ENCODE measurements around the gene ZNF234. TPM values are rescaled to one million over a fixed set of nuclear protein-coding genes. Genes with fewer than 3 reads are reported as not detected.
"Not testable (repeated sequence)": the region's sequence is repeated elsewhere in the genome, so short reads cannot be mapped to it uniquely, and the experiment has no call there.

ZNF234 gene
- total RNA-seq, 1 experiment from 2014 or later = 7.0 TPM

DNA sequence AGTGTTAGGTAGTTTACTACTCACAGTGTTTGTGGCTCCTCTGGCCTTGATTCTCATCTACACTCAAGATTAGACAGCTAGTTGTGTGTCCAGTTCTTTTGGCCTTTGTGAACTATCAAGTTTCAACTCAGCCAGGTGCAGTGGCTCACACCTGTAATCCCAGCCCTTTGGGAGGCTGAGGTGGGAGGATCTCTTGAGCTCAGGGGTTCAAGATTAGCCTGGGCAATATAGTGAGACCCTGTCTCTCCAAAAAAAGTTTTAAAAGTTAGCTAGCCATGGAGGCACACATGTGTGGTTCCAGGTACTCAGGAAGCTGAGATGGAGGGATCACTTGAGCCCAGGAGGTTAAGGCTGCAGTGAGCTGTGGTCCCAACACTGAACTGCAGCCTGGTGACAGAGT is 39.6 kb downstream of the ZNF234 start:
- DNase-seq (ENCODE audit: low read depth) = no peak

DNA sequence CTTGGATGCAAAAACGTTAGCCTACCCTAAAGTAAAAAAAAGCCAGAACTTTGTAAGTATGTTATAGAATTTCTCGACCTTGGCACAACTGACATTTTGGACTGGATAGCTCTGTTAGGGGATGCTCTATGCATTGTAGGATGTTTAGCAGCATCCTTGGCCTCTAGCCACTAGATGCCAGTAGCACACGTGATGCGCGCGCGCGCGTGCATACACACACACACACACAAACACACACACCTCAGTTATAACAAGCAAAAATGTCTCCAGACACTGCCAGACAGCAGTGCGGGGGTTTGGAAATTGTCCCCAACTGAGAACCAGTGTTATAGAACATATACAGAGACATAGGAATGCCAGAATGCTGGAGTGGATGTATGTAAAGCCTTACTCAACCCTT is 40.8 kb downstream of the ZNF234 start:
- DNase-seq (ENCODE audit: low read depth) = no peak

DNA sequence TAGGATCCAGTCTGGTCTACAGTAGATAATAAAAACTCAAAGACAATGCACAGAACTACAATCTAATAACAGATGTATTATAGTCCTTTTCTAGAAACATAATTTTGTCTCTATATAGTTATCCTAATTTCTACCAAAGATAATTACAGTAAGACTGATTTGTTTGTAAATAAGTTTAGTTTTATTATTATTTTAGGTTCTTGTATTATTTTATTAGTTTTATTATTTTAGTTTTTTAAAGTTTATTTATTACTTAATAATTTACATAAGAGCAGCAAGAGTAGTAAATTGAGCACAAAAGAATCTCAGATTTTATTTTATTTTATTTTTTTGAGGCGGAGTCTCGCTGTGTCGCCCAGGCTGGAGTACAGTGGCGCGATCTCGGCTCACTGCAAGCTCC is 48.7 kb downstream of the ZNF234 start:
- no peak for DNase-seq (ENCODE audit: low read depth)

DNA sequence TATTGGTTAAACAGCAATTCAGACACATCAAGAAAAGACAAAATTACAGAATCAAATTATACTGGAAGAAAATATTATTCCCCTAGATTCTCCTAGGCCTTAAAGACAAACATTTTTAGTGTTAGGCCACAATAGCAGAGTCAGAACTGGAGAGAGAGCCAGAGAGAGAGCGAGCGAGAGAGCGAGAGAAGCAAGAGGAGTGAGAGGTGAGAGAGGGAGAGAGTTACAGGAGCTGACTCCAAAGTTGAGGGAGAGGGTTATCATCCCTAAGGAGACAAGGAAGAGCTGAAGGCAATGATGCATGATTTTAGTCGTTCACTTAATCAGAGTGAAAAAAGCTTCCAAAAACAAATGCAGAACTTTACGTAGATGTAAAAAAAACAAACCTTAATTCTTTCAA is 50.8 kb downstream of the ZNF234 start:
- no peak for DNase-seq (ENCODE audit: low read depth)

DNA sequence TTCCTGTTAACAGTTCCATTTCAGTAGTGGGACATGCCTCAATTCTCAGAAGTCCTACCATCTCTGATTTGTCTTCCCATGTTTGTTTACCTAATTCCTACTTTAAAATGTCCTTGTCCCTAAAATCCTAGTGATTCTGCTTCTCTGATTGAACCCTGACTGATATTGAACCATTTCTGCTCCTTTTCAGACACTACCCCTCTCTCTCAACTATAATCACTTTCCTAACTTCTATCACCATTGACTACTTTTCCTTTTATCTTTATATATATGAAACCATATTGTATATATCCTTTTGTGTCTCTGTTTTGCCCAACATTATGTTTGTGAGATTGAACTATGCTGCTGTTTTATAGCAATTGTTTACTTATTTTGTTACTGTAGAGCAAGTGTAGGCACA is 55.4 kb downstream of the ZNF234 start:
- no peak for DNase-seq (ENCODE audit: low read depth)

DNA sequence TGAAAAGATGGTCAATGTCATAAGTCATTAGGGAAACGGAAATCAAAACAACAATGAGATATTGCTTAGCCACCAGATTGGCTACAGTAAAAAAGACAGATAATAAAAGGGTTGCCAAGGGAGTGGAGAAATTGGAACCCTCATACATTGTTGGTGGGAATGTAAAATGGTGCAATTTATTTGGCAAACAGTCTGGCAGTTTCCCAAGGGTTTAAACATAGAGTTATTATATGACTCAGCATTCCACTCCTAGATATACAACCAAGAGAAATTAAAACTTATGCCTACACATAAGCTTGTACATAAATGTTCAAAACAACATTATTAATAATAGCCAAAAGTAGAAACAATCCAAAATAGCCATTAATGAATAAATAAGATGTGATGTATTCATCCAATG is 61.1 kb downstream of the ZNF234 start:
- DNase-seq (ENCODE audit: low read depth) = peak; percentile 5

DNA sequence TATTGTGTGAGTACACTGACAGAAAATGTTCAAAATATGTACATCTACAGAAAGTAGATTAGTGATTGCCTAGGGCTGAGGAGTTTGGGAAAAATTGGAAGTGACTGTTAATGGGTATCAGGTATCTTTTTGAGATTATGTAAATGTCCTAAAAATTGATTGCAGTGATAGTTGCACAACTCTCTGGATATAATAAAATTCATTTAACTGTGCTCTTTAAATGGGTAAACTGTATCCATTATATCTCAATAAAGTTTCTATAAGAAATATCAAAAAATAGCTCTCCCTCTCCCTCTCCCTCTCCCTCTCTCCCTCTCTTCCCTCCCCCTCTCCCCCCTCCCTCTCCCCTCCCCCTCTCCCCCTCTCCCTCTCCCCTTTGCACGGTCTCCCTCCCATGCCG is 61.6 kb downstream of the ZNF234 start:
- no peak for DNase-seq (ENCODE audit: low read depth)

DNA sequence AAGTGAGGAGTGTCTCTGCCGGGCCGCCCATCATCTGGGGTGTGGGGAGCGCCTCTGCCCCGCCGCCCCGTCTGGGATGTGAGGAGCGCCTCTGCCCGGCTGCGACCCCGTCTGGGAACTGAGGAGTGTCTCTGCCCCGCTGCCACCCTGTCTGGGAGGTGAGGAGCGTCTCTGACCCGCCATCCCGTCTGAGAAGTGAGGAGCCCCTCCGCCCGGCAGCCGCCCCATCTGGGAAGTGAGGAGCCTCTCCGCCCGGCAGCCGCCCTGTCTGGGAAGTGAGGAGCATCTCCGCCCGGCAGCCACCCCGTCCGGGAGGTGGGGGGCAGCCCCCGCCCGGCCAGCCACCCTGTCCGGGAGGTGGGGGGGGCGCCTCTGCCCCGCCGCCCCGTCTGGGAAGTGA is 62.5 kb downstream of the ZNF234 start:
- DNase-seq (ENCODE audit: low read depth) = not testable (repeated sequence)

DNA sequence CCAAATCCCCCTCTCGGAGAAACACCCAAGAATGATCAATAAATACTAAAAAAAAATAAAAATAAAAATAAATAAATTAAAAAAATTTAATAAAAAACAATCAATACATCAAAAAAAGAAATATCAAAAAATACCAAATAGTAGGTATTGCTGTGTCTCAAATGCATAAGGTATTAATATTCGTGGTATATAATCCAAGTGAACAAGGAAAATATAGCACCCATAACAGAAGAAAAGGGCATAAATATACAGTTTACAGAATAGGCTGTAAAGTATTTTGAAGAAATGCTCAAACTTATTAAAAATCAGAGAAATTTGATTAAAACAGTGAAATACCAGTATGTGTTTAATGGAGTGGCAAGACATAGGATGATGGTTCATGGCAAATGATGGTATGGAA is 63.4 kb downstream of the ZNF234 start:
- DNase-seq (ENCODE audit: low read depth) = no peak

DNA sequence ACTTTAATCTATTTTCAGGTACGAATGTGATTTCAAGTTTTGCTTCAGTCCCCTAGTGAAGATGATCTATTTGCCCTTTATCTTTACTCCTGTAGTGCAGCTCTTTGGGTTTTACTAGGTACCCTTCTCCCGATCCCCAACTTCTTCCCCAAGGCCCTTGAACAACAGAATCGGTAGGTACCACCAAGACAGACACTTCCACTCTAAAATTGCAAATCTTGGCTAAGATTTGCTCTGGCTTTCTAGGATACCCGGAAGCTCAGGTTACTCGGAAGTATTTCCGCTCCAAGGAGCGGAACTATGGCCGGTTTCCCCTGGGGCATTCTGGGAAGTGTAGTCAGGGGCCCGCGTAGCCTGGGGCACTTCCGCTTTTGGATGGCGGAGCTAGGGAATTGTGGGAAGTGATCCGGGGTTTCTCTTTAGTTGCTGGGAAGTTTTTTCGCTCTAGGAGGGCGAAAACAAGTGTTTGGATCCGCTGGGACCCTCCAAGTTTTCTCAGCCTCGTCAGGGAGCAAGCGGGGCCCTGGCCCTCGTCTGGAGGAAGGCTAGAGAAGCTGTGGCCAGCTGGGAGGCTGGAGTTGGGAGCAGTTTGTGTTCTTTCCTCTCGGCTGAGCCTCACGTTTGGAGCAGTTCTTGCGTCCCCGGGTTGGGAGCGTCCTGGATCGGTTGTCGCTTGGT is 65.9 kb downstream of the ZNF234 start:
- peak; percentile 98 for DNase-seq (ENCODE audit: low read depth)

Other genes starting within 250 kb of the ZNF234 start
- gene ZNF45, start 206.3 kb upstream of the ZNF234 start, total RNA-seq (2014; rRNA removed; shearing (Covaris generic)) = 14.3 and 20.1 TPM in 2 replicates
- 5.2 TPM in 2 replicates for gene ZNF221, start 190.3 kb upstream of the ZNF234 start, total RNA-seq (2014; rRNA removed; shearing (Covaris generic))
- 4.6 and 6.0 TPM in 2 replicates for gene ZNF155, start 157.4 kb upstream of the ZNF234 start, total RNA-seq (2014; rRNA removed; shearing (Covaris generic))
- 4.8 and 5.0 TPM in 2 replicates for gene ZNF230, start 138.6 kb upstream of the ZNF234 start, total RNA-seq (2014; rRNA removed; shearing (Covaris generic))
- 4.8 and 6.2 TPM in 2 replicates for gene ZNF222, start 116.2 kb upstream of the ZNF234 start, total RNA-seq (2014; rRNA removed; shearing (Covaris generic))
- gene ZNF223, start 89.5 kb upstream of the ZNF234 start, total RNA-seq (2014; rRNA removed; shearing (Covaris generic)) = 3.6 and 5.3 TPM in 2 replicates
- gene ZNF284, start 69.4 kb upstream of the ZNF234 start, total RNA-seq (2014; rRNA removed; shearing (Covaris generic)) = 3.4 and 3.5 TPM in 2 replicates
- gene ZNF224, start 47.2 kb upstream of the ZNF234 start, total RNA-seq (2014; rRNA removed; shearing (Covaris generic)) = 13.2 and 15.7 TPM in 2 replicates
- gene ZNF225, start 28.2 kb upstream of the ZNF234 start, total RNA-seq (2014; rRNA removed; shearing (Covaris generic)) = 3.1 and 4.1 TPM in 2 replicates
- gene ZNF226, start 23.5 kb downstream of the ZNF234 start, total RNA-seq (2014; rRNA removed; shearing (Covaris generic)) = 31.1 and 32.9 TPM in 2 replicates
- 18.6 and 23.3 TPM in 2 replicates for gene ZNF227, start 71.0 kb downstream of the ZNF234 start, total RNA-seq (2014; rRNA removed; shearing (Covaris generic))
- 0.98 and 1.2 TPM in 2 replicates for gene ZNF233, start 118.3 kb downstream of the ZNF234 start, total RNA-seq (2014; rRNA removed; shearing (Covaris generic))
- 4.5 and 5.0 TPM in 2 replicates for gene ZNF235, start 163.5 kb downstream of the ZNF234 start, total RNA-seq (2014; rRNA removed; shearing (Covaris generic))
- 6.2 TPM in 2 replicates for gene ZNF112, start 215.1 kb downstream of the ZNF234 start, total RNA-seq (2014; rRNA removed; shearing (Covaris generic))

Measured in RPMI7951 (cell line).